Upper lobe of right lung (tissue), 1 donor: ENCODE data around the gene ECHS1. TPM values are rescaled to one million over a fixed set of nuclear protein-coding genes. Genes with fewer than 3 reads are reported as not detected.

Experiments
- ATAC-seq: fragments of 200-7000 bp; cut with Tn5 transposase; one replicate; pipeline ENCODE4 v1.9.1; 2020; ENCODE audit warnings: mild to moderate bottlenecking, moderate library complexity
- DNase-seq: peaks from one replicate; pipeline ENCODE4 v3.0.0-alpha.2; 2020
- H3K27ac ChIP-seq: fragments of 200-600 bp; one replicate; pipeline ENCODE4 v1.8.0; 2022
- H3K27me3 ChIP-seq: fragments of 200-600 bp; one replicate; pipeline ENCODE4 v1.8.0; 2022; ENCODE audit warnings: mild to moderate bottlenecking
- H3K36me3 ChIP-seq: fragments of 200-600 bp; one replicate; pipeline ENCODE4 v1.8.0; 2022
- H3K4me1 ChIP-seq: fragments of 200-600 bp; one replicate; pipeline ENCODE4 v1.8.0; 2022
- H3K4me3 ChIP-seq: fragments of 200-600 bp; one replicate; pipeline ENCODE4 v1.8.0; 2022; ENCODE audit warnings: mild to moderate bottlenecking
- H3K9me3 ChIP-seq: fragments of 200-600 bp; one replicate; pipeline ENCODE4 v1.8.0; 2022
- CTCF ChIP-seq: fragments of 200-600 bp; IDR thresholded peaks from one replicate; pipeline ENCODE4 v1.8.0; 2022; ENCODE audit warnings: antibody characterized with exemption
- intact Hi-C: fragments of 100-400 bp; cut with DNase I; formaldehyde crosslinking; loops from one replicate; pipeline ENCODE4 v1.11.0; 2022
- total RNA-seq: library from RNA; stranded (reverse); fragmentation: NEBNext Ultra II Directional; extraction: Animal tissue kit (Norgen Biotek cat#: 25700); gene quantifications from one replicate; pipeline ENCODE4 v1.2.1, GENCODE V29; 2021
- donor health status: DM: no; HTN: yes; CAD: no; lungs with severe emphysema.

The ECHS1 gene
- total RNA-seq, 1 donor from 2014 or later: 55.8 TPM

DNA sequence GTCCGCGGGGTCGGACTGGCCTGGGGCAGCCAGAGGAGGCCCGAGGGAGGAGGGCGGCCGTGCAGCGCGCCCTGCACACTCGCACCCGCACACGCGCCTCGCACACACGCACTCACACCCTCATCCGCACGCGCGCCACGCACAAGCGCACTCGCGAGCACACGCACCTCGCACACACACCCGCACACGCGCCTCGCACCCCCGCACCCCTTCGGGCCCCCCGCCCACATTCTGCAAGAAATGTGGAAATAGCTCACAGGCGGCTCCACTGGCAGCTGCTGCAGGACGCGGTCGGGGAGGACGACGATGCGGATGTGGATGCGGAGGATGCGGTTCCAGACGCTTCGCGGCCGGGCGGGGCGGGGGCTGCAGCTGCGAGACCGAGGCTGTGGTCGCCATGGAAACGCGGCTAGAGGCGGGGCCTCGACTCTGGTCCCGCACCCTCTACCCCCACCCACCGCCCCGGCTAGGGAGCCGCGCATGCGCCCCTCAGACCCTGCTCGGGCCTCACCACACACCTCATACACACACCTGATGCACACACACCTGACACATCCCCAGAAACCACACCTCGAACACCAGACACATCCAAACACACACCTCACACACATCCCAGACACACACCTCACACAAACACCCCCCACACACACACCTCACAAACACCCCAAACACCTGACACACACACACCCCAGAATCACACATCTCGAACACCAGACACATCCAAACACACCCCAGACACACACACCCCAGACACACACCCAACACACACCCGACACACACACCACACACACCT, 36.4 kb downstream of the ECHS1 start, which contains the start of gene CALY:
CALY (minus strand) TSS at position 320 of the 793 bp plus-strand sequence. CDS start 7,907 bp downstream, outside the sequence.
- H3K27me3 ChIP-seq: peaks cover 48% of the 10 kb centered on the region
- H3K27ac ChIP-seq: no peak within 1 kb of the TSS
- DNase-seq (peak; percentile 77), ATAC-seq (peak; percentile 11)
- H3K4me1 ChIP-seq: peaks cover 16% of the 10 kb centered on the region
- intact Hi-C loops: no loop called here
- TF ChIP-seq CTCF: no peak
- H3K36me3 ChIP-seq: no peaks in the 10 kb centered on the region
- peak within 1 kb of the TSS; percentile 32 for H3K4me3 ChIP-seq
- no peaks in the 10 kb centered on the region for H3K9me3 ChIP-seq

GRCh38 chr10:133336118-133336576, 37.0 kb downstream of the ECHS1 start:
- no peak for DNase-seq
- peak overlapping the region; percentile 32 for H3K4me3 ChIP-seq
- peaks cover 50% of the 10 kb centered on the region for H3K27me3 ChIP-seq
- peaks cover 16% of the 10 kb centered on the region for H3K4me1 ChIP-seq
- no peak overlapping the region for H3K27ac ChIP-seq
- no peak for ATAC-seq
- H3K9me3 ChIP-seq: no peaks in the 10 kb centered on the region
- intact Hi-C loops: no loop called here
- TF ChIP-seq CTCF: no peak
- H3K36me3 ChIP-seq: no peaks in the 10 kb centered on the region

GRCh38 chr10:133335246-133336117, 37.7 kb downstream of the ECHS1 start:
- ATAC-seq (peak; percentile 24), DNase-seq (peak; percentile 76)
- Histone ChIP-seq H3K27me3 (peaks cover 55% of the 10 kb centered on the region), H3K36me3 (no peaks in the 10 kb centered on the region), H3K27ac (no peak overlapping the region), H3K4me3 (peak overlapping the region; percentile 32), H3K9me3 (no peaks in the 10 kb centered on the region), H3K4me1 (peaks cover 16% of the 10 kb centered on the region)
- intact Hi-C loops: no loop called here
- TF ChIP-seq CTCF: no peak

- DNase-seq (peak; percentile 68), ATAC-seq (no peak)
- peak overlapping the region; percentile 32 for H3K4me3 ChIP-seq
Observed at GRCh38 chr10:133334503-133335245, 38.5 kb downstream of the ECHS1 start.

More at GRCh38 chr10:133334503-133335245, 38.5 kb downstream of the ECHS1 start:
- Histone ChIP-seq H3K4me1 (peaks cover 20% of the 10 kb centered on the region), H3K36me3 (no peaks in the 10 kb centered on the region), H3K27ac (no peak overlapping the region), H3K27me3 (peaks cover 55% of the 10 kb centered on the region), H3K9me3 (no peaks in the 10 kb centered on the region)
- intact Hi-C loops: no loop called here
- no peak for TF ChIP-seq CTCF
